ENCODE measurements around the gene IGSF11. TPM values are rescaled to one million over a fixed set of nuclear protein-coding genes. Genes with fewer than 3 reads are reported as not detected.

The IGSF11 gene
- polyA plus RNA-seq, 3 donors, result not detected

DNA sequence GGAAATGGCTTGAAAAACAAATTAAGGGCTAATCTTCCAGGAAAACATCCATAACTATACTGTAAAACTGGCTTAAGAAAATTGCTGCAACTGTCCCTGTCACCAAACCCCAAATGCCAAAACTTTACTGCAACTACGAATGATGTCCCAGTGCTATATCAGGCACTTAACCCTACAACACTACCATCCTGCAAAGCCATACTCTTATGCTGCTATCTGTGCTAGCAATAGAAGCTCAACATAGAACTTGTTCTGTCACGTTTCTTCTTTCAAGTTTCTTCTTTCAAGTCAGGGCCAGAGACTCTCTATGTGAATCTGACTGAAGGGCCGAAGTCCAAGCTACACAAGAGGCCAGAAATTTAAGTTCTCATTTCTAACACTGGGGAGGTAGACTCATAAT, 92.5 kb downstream of the IGSF11 start:
- WGBS (ENCODE audit: insufficient coverage), result 100% methylated on average over 1 of the region's 3 CpGs

DNA sequence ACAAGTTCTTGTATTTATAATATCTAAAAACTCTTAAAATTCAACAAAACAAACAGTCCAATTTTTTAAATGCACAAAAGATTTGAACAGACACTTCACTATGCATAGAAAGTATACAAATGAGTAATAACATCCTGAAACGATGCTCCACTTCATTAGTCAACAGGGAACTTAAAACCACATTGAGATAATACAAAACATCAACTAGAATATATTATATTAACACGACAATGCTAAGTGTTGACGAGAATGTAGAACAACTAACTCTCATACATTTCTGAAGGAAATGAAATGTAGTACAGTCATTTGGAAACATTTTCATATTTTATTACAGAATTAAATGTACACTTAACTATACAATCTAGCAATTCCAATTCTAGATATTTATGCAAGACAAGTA, 93.4 kb downstream of the IGSF11 start:
- WGBS (ENCODE audit: insufficient coverage), result no CpG with 5 or more reads among the region's 3 CpGs
- H3K27ac ChIP-seq (ENCODE audit: low read depth in 1 of 2, low read length in 2 of 2), result no peak overlapping the region
- intact Hi-C loops (cut with micrococcal nuclease), result no loop called here
- Mint-ChIP-seq H3K27ac (no peak overlapping the region), H3K27me3 (ENCODE audit: low read depth in 3 of 3) (peaks cover 0 to 2% (median 0%) of the 10 kb centered on the region in 3 donors), H3K36me3 (no peaks in the 10 kb centered on the region), H3K9me3 (peaks cover 0 to 7% (median 0%) of the 10 kb centered on the region in 7 donors), H3K4me1 (no peaks in the 10 kb centered on the region), H3K4me3 (no peak overlapping the region)
- no peaks in the 10 kb centered on the region for H3K79me2 ChIP-seq (ENCODE audit: insufficient read depth, low read length)
- H3K36me3 ChIP-seq (replicated peaks in 1 of 2; ENCODE audit: control insufficient read depth in 1 of 2, insufficient read depth in 2 of 2, low read length in 2 of 2), result no peaks in the 10 kb centered on the region
- DNase-seq, result no peak
- no peak overlapping the region for H3K4me3 ChIP-seq (replicated peaks in 1 of 3; ENCODE audit: low read depth in 2 of 3, low read length in 3 of 3)
- no peaks in the 10 kb centered on the region for H3K27me3 ChIP-seq (ENCODE audit: control insufficient read depth in 2 of 2, insufficient read depth in 2 of 2, low read length in 2 of 2)
- no peaks in the 10 kb centered on the region for H4K20me1 ChIP-seq (ENCODE audit: insufficient read depth, low read length)
- H3K9ac ChIP-seq (ENCODE audit: insufficient read depth, low read length, poor library complexity, severe bottlenecking), result no peak overlapping the region
- H3K4me1 ChIP-seq (ENCODE audit: control insufficient read depth in 1 of 2, insufficient read depth in 2 of 2, low read length in 2 of 2), result no peaks in the 10 kb centered on the region
- TF ChIP-seq, protein P1, sequence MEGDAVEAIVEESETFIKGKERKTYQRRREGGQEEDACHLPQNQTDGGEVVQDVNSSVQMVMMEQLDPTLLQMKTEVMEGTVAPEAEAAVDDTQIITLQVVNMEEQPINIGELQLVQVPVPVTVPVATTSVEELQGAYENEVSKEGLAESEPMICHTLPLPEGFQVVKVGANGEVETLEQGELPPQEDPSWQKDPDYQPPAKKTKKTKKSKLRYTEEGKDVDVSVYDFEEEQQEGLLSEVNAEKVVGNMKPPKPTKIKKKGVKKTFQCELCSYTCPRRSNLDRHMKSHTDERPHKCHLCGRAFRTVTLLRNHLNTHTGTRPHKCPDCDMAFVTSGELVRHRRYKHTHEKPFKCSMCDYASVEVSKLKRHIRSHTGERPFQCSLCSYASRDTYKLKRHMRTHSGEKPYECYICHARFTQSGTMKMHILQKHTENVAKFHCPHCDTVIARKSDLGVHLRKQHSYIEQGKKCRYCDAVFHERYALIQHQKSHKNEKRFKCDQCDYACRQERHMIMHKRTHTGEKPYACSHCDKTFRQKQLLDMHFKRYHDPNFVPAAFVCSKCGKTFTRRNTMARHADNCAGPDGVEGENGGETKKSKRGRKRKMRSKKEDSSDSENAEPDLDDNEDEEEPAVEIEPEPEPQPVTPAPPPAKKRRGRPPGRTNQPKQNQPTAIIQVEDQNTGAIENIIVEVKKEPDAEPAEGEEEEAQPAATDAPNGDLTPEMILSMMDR (IDR thresholded peaks at IDR 0.05), result no peak
- H3K9me3 ChIP-seq (replicated peaks in 1 of 2; ENCODE audit: control insufficient read depth in 1 of 2, insufficient read depth in 1 of 2, low read length in 2 of 2), result no peaks in the 10 kb centered on the region
- H2AFZ ChIP-seq (ENCODE audit: insufficient read depth, low read depth, low read length, poor library complexity, severe bottlenecking), result no peak overlapping the region
- H3K4me2 ChIP-seq (replicated peaks; ENCODE audit: extremely low read depth, low read length, poor library complexity, severe bottlenecking), result no peak overlapping the region

More for the DNA sequence above, 92.5 kb downstream of the IGSF11 start:
- peaks cover 0 to 7% (median 0%) of the 10 kb centered on the region in 7 donors for H3K9me3 Mint-ChIP-seq
- no peak overlapping the region for H3K4me2 ChIP-seq (replicated peaks; ENCODE audit: extremely low read depth, low read length, poor library complexity, severe bottlenecking)
- H3K4me3 ChIP-seq (replicated peaks in 1 of 3; ENCODE audit: low read depth in 2 of 3, low read length in 3 of 3), result no peak overlapping the region
- H3K27ac ChIP-seq (ENCODE audit: low read depth in 1 of 2, low read length in 2 of 2), result no peak overlapping the region
- H3K9me3 ChIP-seq (replicated peaks in 1 of 2; ENCODE audit: control insufficient read depth in 1 of 2, insufficient read depth in 1 of 2, low read length in 2 of 2), result no peaks in the 10 kb centered on the region
- H3K36me3 Mint-ChIP-seq, result no peaks in the 10 kb centered on the region
- H4K20me1 ChIP-seq (ENCODE audit: insufficient read depth, low read length), result no peaks in the 10 kb centered on the region
- TF ChIP-seq, protein P1 (IDR thresholded peaks at IDR 0.05), result no peak
- no peak overlapping the region for H3K27ac Mint-ChIP-seq
- H3K4me1 ChIP-seq (ENCODE audit: control insufficient read depth in 1 of 2, insufficient read depth in 2 of 2, low read length in 2 of 2), result no peaks in the 10 kb centered on the region
- H3K4me1 Mint-ChIP-seq, result no peaks in the 10 kb centered on the region
- intact Hi-C loops (cut with micrococcal nuclease), result no loop called here
- no peaks in the 10 kb centered on the region for H3K27me3 ChIP-seq (ENCODE audit: control insufficient read depth in 2 of 2, insufficient read depth in 2 of 2, low read length in 2 of 2)
- DNase-seq, result no peak
- no peak overlapping the region for H2AFZ ChIP-seq (ENCODE audit: insufficient read depth, low read depth, low read length, poor library complexity, severe bottlenecking)
- H3K36me3 ChIP-seq (replicated peaks in 1 of 2; ENCODE audit: control insufficient read depth in 1 of 2, insufficient read depth in 2 of 2, low read length in 2 of 2), result no peaks in the 10 kb centered on the region
- peaks cover 0 to 2% (median 0%) of the 10 kb centered on the region in 3 donors for H3K27me3 Mint-ChIP-seq (ENCODE audit: low read depth in 3 of 3)
- H3K79me2 ChIP-seq (ENCODE audit: insufficient read depth, low read length), result no peaks in the 10 kb centered on the region
- H3K9ac ChIP-seq (ENCODE audit: insufficient read depth, low read length, poor library complexity, severe bottlenecking), result no peak overlapping the region
- no peak overlapping the region for H3K4me3 Mint-ChIP-seq
